ENCODE results near the gene CD276.
A peak's percentile ranks its signal among the peaks of the same experiment; 100 is the strongest.

CD276 gene

GRCh38 chr15:73750951-73751350 is 66.8 kb downstream of the CD276 start:
- TF ChIP-seq, protein P1, sequence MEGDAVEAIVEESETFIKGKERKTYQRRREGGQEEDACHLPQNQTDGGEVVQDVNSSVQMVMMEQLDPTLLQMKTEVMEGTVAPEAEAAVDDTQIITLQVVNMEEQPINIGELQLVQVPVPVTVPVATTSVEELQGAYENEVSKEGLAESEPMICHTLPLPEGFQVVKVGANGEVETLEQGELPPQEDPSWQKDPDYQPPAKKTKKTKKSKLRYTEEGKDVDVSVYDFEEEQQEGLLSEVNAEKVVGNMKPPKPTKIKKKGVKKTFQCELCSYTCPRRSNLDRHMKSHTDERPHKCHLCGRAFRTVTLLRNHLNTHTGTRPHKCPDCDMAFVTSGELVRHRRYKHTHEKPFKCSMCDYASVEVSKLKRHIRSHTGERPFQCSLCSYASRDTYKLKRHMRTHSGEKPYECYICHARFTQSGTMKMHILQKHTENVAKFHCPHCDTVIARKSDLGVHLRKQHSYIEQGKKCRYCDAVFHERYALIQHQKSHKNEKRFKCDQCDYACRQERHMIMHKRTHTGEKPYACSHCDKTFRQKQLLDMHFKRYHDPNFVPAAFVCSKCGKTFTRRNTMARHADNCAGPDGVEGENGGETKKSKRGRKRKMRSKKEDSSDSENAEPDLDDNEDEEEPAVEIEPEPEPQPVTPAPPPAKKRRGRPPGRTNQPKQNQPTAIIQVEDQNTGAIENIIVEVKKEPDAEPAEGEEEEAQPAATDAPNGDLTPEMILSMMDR (IDR thresholded peaks at IDR 0.05; ENCODE audit: low read depth, low read length, missing control alignments) = no peak
- no peak for DNase-seq (ENCODE audit: extremely low read depth, low read depth)
- H3K4me3 ChIP-seq (replicated peaks; ENCODE audit: low read depth, low read length) = no peak overlapping the region

- TF ChIP-seq, protein P1 (IDR thresholded peaks at IDR 0.05; ENCODE audit: low read depth, low read length, missing control alignments) = no peak
- H3K4me3 ChIP-seq (replicated peaks; ENCODE audit: low read depth, low read length) = no peak overlapping the region
- DNase-seq (ENCODE audit: extremely low read depth, low read depth) = no peak
Measured at GRCh38 chr15:73751511-73751898, 67.3 kb downstream of the CD276 start.

DNA sequence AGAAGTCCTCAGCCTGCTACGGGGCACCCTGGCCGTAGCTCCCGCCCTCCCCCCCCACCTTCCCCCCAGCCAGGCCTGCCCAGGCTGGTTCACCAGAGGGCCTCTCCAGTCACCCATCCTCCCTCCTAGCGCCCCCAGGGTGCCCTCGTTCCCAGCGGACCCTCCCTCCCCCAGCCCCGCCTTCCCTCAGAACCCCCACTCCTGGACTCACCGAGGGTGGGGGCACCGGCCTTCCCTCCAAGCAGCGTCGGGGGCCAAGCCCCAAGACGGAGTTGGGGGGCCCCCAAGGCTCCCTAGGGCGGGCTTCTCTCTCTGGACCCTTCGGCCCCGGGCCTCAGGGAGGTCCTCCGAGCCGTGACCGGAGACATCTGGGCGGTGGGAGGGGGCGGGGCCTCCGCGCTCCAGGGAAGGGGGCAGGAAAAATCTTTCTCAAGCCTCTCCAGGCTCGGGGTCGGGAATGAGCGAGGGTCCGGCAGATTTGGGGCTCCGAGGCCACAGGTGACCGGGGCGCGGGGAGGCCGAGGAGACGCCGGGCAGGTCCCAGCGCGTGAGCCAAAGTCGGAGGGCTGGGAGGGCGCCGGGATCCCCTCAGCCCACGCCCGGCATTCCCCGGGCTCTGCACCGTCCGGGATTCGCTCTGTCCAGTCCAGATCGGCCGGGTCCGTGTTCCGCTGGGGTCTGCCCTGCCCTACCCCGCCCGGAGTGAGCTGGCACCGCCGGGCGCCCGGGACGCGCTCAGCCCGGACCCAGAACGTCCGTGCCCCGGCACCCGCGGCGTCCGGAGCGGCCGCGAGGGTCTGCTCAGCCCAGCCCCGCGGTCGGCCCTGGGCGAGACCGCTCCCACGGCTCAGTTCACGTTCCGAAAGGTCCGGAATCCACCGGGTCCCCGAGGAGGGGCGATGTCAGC is 68.0 kb downstream of the CD276 start:
- peak overlapping the region; percentile 13 for H3K4me3 ChIP-seq (replicated peaks; ENCODE audit: low read depth, low read length)

DNA sequence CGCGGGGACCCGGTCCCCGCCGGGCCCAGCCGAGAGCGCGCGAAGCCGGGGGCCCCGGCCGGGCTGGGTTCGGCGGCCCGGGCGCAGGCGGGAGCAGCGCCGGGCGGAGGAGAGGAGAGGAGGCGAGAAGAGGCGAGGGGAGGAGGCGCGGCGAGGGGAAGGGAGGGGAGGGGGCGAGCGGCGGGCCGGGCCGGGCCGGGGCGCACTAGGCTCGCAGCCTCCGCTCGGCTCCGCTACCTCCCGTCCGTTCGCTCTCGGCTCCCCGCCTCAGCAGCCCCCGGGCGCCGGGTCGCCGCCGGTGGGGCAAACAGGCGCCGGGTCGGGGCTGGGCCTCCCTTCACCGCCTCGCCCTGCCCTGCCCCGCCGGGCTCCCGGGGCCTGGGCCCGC is 68.6 kb downstream of the CD276 start:
- no peak for DNase-seq (ENCODE audit: extremely low read depth, low read depth)
- peak overlapping the region; percentile 13; the same call in 1 of the 2 replicates for H3K4me3 ChIP-seq (replicated peaks; ENCODE audit: low read depth, low read length)
- TF ChIP-seq, protein P1 (IDR thresholded peaks at IDR 0.05; ENCODE audit: low read depth, low read length, missing control alignments) = no peak

More for the DNA sequence above, 68.0 kb downstream of the CD276 start:
- DNase-seq (ENCODE audit: extremely low read depth, low read depth) = no peak
- TF ChIP-seq, protein P1 (IDR thresholded peaks at IDR 0.05; ENCODE audit: low read depth, low read length, missing control alignments) = no peak

DNA sequence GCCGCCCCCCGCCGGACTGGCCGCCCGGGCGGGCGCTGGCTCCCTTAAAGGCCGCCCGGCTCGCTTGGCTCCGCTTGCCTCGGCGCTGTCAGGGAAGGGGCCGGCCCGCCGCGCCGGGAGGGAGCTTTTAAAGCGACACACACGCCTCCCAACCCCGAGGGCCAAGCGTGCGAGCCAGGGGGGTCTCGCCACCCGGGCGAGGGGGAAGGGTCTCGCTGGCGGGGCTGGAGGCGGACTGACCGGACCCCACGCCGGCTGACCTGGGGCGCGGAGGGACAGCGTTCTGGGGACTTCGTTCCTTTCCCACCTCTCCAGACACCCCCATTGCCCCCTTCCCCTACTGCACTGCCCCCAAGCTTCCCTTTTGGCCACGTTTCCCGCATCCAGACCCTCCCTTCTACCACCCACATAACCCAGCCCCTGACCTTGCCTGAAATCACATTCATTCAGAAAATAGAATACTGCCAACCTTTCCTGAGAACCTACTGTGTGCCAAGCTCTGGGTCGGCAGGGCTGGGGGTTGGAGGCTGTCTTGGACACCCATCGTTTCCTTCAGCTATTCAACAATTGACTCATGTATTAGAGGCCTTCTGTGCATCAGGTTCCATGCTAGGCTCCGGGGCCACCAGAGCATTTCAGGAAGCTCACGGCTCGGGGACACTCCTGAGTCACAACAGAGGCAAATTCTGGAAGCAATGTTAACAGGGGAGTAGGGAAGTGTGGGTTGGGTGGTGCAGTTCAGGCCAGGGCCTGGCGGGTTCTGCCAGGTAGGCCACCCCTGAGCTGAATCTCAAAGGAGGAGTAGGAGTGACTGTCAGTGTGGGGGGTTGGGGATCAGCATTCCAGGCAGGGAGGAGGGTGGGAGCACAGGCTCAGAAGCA is 69.3 kb downstream of the CD276 start, which contains the start of gene INSYN1:
TSS of gene INSYN1 (minus strand) at position 102 of the 881 bp plus-strand sequence. CDS start 2,221 bp downstream, outside the sequence.
- TF ChIP-seq, protein P1 (IDR thresholded peaks at IDR 0.05; ENCODE audit: low read depth, low read length, missing control alignments) = no peak
- no peak for DNase-seq (ENCODE audit: extremely low read depth, low read depth)
- H3K4me3 ChIP-seq (replicated peaks; ENCODE audit: low read depth, low read length) = peak within 1 kb of the TSS; percentile 13

GRCh38 chr15:73754461-73754860 is 70.3 kb downstream of the CD276 start:
- DNase-seq (ENCODE audit: extremely low read depth, low read depth) = no peak
- no peak overlapping the region for H3K4me3 ChIP-seq (replicated peaks; ENCODE audit: low read depth, low read length)
- TF ChIP-seq, protein P1 (IDR thresholded peaks at IDR 0.05; ENCODE audit: low read depth, low read length, missing control alignments) = no peak

Measured in HFF-Myc (cell line).